Ovary (tissue), 3 donors: ENCODE data around the gene PLXDC2.

Source experiments
- POLR2A ChIP-seq: fragments of 450-650 bp; IDR thresholded peaks from one replicate; pipeline ENCODE4 v1.6.1; 2017; ENCODE audit warnings: antibody characterized with exemption, mild to moderate bottlenecking, moderate library complexity
- TF ChIP-seq, protein P1 (sequence below), 3 donors: fragments of 450-650 bp in 2 of 3; fragments of 200-600 bp in 1 of 3; IDR thresholded peaks; one replicate each; pipeline versions ENCODE4 v1.5.1 to v1.8.0; 2016 to 2022; ENCODE audit warnings: antibody characterized with exemption in 3 of 3, mild to moderate bottlenecking in 1 of 3
- donor health status: DM: no; HTN: no; CAD: no.

DNA sequence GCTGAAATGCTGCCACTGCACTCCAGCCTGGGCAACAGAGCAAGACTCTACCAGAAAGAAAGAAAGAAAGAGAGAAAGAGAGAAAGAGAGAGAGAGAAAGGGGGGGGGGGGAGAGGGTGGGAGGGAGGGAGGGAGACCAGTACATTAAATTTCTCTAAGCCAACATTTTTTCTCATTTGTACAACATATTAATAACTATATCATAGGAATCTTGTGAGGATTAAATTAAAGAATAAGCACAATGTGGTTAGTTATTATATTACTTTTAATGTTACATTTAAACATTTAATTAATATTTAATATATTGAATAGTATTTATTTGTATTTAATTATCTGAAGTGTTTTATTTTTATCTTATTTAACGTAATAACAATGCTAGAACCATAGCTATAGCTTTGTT, 53.1 kb downstream of the PLXDC2 start:
- TF ChIP-seq, protein P1, sequence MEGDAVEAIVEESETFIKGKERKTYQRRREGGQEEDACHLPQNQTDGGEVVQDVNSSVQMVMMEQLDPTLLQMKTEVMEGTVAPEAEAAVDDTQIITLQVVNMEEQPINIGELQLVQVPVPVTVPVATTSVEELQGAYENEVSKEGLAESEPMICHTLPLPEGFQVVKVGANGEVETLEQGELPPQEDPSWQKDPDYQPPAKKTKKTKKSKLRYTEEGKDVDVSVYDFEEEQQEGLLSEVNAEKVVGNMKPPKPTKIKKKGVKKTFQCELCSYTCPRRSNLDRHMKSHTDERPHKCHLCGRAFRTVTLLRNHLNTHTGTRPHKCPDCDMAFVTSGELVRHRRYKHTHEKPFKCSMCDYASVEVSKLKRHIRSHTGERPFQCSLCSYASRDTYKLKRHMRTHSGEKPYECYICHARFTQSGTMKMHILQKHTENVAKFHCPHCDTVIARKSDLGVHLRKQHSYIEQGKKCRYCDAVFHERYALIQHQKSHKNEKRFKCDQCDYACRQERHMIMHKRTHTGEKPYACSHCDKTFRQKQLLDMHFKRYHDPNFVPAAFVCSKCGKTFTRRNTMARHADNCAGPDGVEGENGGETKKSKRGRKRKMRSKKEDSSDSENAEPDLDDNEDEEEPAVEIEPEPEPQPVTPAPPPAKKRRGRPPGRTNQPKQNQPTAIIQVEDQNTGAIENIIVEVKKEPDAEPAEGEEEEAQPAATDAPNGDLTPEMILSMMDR (IDR thresholded peaks at IDR 0.05) = no peak
- TF ChIP-seq POLR2A = no peak
